DND-41 (cell line): ENCODE results near the gene TM9SF3.

Experiments used
- ATAC-seq: fragments of 200-7000 bp; cut with Tn5 transposase; 3 replicates; pipeline ENCODE4 v1.9.1; 2021; ENCODE audit warnings: low read depth; ENCODE audit not compliant: insufficient read depth
- DNase-seq: peaks from one replicate; pipeline ENCODE4 v3.0.0-alpha.2; 2020
- H2AFZ ChIP-seq: 2 replicates; pipeline ENCODE4 v1.6.0; 2012; ENCODE audit warnings: low read depth, low read length
- H3K27ac ChIP-seq: 2 replicates; pipeline ENCODE4 v1.5.1; 2012; ENCODE audit warnings: low read length, inconsistent platforms
- H3K27me3 ChIP-seq: fragments of 200-600 bp; sonication (generic); 2 replicates; pipeline ENCODE4 v1.6.0; 2012; ENCODE audit warnings: low read length, mild to moderate bottlenecking, inconsistent platforms; ENCODE audit not compliant: insufficient read depth, poor library complexity
- H3K36me3 ChIP-seq: 2 replicates; pipeline ENCODE4 v1.5.1; 2012; ENCODE audit warnings: low read length, inconsistent platforms; ENCODE audit not compliant: insufficient read depth
- H3K4me1 ChIP-seq: 2 replicates; pipeline ENCODE4 v1.5.1; 2012; ENCODE audit warnings: mild to moderate bottlenecking, low read length; ENCODE audit not compliant: insufficient read depth
- H3K4me2 ChIP-seq: 2 replicates; pipeline ENCODE4 v1.6.0; 2012; ENCODE audit warnings: mild to moderate bottlenecking, moderate library complexity, low read length, inconsistent platforms; ENCODE audit not compliant: insufficient read depth
- H3K4me3 ChIP-seq, 2 experiments: fragments of 200-600 bp in 1 of 2; shearing (Covaris generic) in 1 of 2; 2 replicates each; pipeline ENCODE4 v1.5.1; 2012 to 2016; ENCODE audit warnings: inconsistent platforms in 2 of 2, low read length in 2 of 2, mild to moderate bottlenecking in 2 of 2, low read depth in 1 of 2, moderate library complexity in 1 of 2
- H3K79me2 ChIP-seq: 2 replicates; pipeline ENCODE4 v1.6.0; 2012; ENCODE audit warnings: low read length, inconsistent platforms; ENCODE audit not compliant: insufficient read depth
- H3K9ac ChIP-seq: 2 replicates; pipeline ENCODE4 v1.6.0; 2012; ENCODE audit warnings: low read depth, mild to moderate bottlenecking, inconsistent platforms, low read length, moderate library complexity
- H3K9me3 ChIP-seq: 2 replicates; pipeline ENCODE4 v1.5.1; 2012; ENCODE audit warnings: low read length, moderate library complexity, mild to moderate bottlenecking, inconsistent platforms; ENCODE audit not compliant: insufficient read depth, severe bottlenecking
- H4K20me1 ChIP-seq: 2 replicates; pipeline ENCODE4 v1.6.0; 2012; ENCODE audit warnings: low read length; ENCODE audit not compliant: insufficient read depth
- CTCF ChIP-seq: IDR thresholded peaks from 2 replicates; pipeline ENCODE4 v1.5.1; 2012; ENCODE audit warnings: borderline replicate concordance, low read length, moderate library complexity, mild to moderate bottlenecking; ENCODE audit not compliant: poor library complexity, severe bottlenecking; ENCODE audit errors: extremely low read depth
- EZH2 ChIP-seq: IDR thresholded peaks from 3 replicates; pipeline ENCODE4 v1.6.1; 2012; ENCODE audit warnings: borderline replicate concordance, low read depth, mild to moderate bottlenecking, moderate library complexity, low read length, inconsistent platforms; ENCODE audit not compliant: severe bottlenecking

The TM9SF3 gene

GRCh38 chr10:96505150-96506136, 81.4 kb downstream of the TM9SF3 start:
- Histone ChIP-seq H3K36me3 (no peaks in the 10 kb centered on the region), H3K27ac (no peak overlapping the region), H3K27me3 (peaks cover 7% of the 10 kb centered on the region), H4K20me1 (no peaks in the 10 kb centered on the region), H2AFZ (no peak overlapping the region), H3K4me1 (no peaks in the 10 kb centered on the region), H3K9ac (no peak overlapping the region), H3K4me3 (no peak overlapping the region), H3K9me3 (no peaks in the 10 kb centered on the region), H3K79me2 (no peaks in the 10 kb centered on the region), H3K4me2 (no peak overlapping the region)
- DNase-seq (no peak), ATAC-seq (no peak)
- TF ChIP-seq CTCF (no peak), EZH2 (no peak)

GRCh38 chr10:96502561-96503282, 84.1 kb downstream of the TM9SF3 start:
- Histone ChIP-seq H4K20me1 (no peaks in the 10 kb centered on the region), H3K9me3 (no peaks in the 10 kb centered on the region), H3K27ac (no peak overlapping the region), H3K4me3 (no peak overlapping the region), H3K4me2 (no peak overlapping the region), H3K4me1 (no peaks in the 10 kb centered on the region), H3K27me3 (peaks cover 7% of the 10 kb centered on the region), H2AFZ (no peak overlapping the region), H3K9ac (no peak overlapping the region), H3K36me3 (no peaks in the 10 kb centered on the region), H3K79me2 (no peaks in the 10 kb centered on the region)
- TF ChIP-seq CTCF (no peak), EZH2 (no peak)
- no peak for DNase-seq
- ATAC-seq, result no peak

- no peak for ATAC-seq
Observed at GRCh38 chr10:96501985-96502384, 84.8 kb downstream of the TM9SF3 start.

More at GRCh38 chr10:96501985-96502384, 84.8 kb downstream of the TM9SF3 start:
- no peaks in the 10 kb centered on the region for H3K79me2 ChIP-seq
- H2AFZ ChIP-seq, result no peak overlapping the region
- no peaks in the 10 kb centered on the region for H3K4me1 ChIP-seq
- TF ChIP-seq EZH2 (no peak), CTCF (no peak)
- no peaks in the 10 kb centered on the region for H4K20me1 ChIP-seq
- H3K9me3 ChIP-seq, result no peaks in the 10 kb centered on the region
- H3K27ac ChIP-seq, result no peak overlapping the region
- peaks cover 3% of the 10 kb centered on the region for H3K27me3 ChIP-seq
- no peaks in the 10 kb centered on the region for H3K36me3 ChIP-seq
- no peak overlapping the region for H3K4me2 ChIP-seq
- no peak overlapping the region for H3K9ac ChIP-seq
- H3K4me3 ChIP-seq, result no peak overlapping the region
- DNase-seq, result no peak
